ENCODE data around the gene RAD51B. TPM values are rescaled to one million over a fixed set of nuclear protein-coding genes. Genes with fewer than 3 reads are reported as not detected.

RAD51B gene
- total and polyA plus RNA-seq, 2 donors (not counting 1 experiment from before 2014, with no cell fraction given), result 4.6 to 16.3 TPM

- no peaks in the 10 kb centered on the region for H3K36me3 ChIP-seq (ENCODE audit: control insufficient read depth, insufficient read depth, low read length)
- H3K27ac ChIP-seq (ENCODE audit: insufficient read depth, low read length), result peak overlapping the region; percentile 35
- no peak overlapping the region for H3K4me3 ChIP-seq (replicated peaks in 1 of 4; ENCODE audit: control extremely low read depth in 1 of 4, insufficient read depth in 1 of 4, low read depth in 3 of 4, low read length in 4 of 4)
- H3K9ac ChIP-seq (ENCODE audit: insufficient read depth, low read length), result no peak overlapping the region
- H2AFZ ChIP-seq (ENCODE audit: low read length), result no peak overlapping the region
- no peaks in the 10 kb centered on the region for H3K9me3 ChIP-seq (ENCODE audit: control insufficient read depth, insufficient read depth, low read depth, low read length)
- DNase-seq (ENCODE audit: low read depth in 2 of 2), result peak; percentile 67 to 94
- H3K4me1 ChIP-seq (ENCODE audit: control insufficient read depth, extremely low read depth, insufficient read depth, low read length), result peaks cover 47% of the 10 kb centered on the region
- H3K27me3 ChIP-seq (ENCODE audit: control insufficient read depth, insufficient read depth, low read length), result no peaks in the 10 kb centered on the region
- H3K79me2 ChIP-seq (ENCODE audit: control insufficient read depth, insufficient read depth, low read length), result no peaks in the 10 kb centered on the region
- H3K4me2 ChIP-seq (ENCODE audit: extremely low read depth, insufficient read depth, low read length), result no peak overlapping the region
- no peak for TF ChIP-seq EZH2 (IDR thresholded peaks at IDR 0.05; ENCODE audit: low read length, missing control alignments)
- H4K20me1 ChIP-seq (ENCODE audit: control insufficient read depth, extremely low read depth, insufficient read depth, low read length), result no peaks in the 10 kb centered on the region
Observed at GRCh38 chr14:68685419-68686204, 866.0 kb downstream of the RAD51B start.

- TF ChIP-seq CTCF (conservative IDR thresholded peaks at IDR 0.05 in 1 of 2, IDR thresholded peaks at IDR 0.05 in 1 of 2; ENCODE audit: low read depth in 1 of 2, low read length in 2 of 2), result no peak
- TF ChIP-seq EZH2 (IDR thresholded peaks at IDR 0.05; ENCODE audit: low read length, missing control alignments), result no peak
- peak in 1 of 2 donors; percentile 73 for DNase-seq (ENCODE audit: low read depth in 2 of 2)
- no peak overlapping the region for H3K4me3 ChIP-seq (replicated peaks in 1 of 4; ENCODE audit: control extremely low read depth in 1 of 4, insufficient read depth in 1 of 4, low read depth in 3 of 4, low read length in 4 of 4)
- no peak overlapping the region for H3K4me2 ChIP-seq (ENCODE audit: extremely low read depth, insufficient read depth, low read length)
- H3K36me3 ChIP-seq (ENCODE audit: control insufficient read depth, insufficient read depth, low read length), result no peaks in the 10 kb centered on the region
- H2AFZ ChIP-seq (ENCODE audit: low read length), result no peak overlapping the region
- H3K79me2 ChIP-seq (ENCODE audit: control insufficient read depth, insufficient read depth, low read length), result no peaks in the 10 kb centered on the region
- H3K9ac ChIP-seq (ENCODE audit: insufficient read depth, low read length), result no peak overlapping the region
- peak overlapping the region; percentile 4 for H3K27ac ChIP-seq (ENCODE audit: insufficient read depth, low read length)
- peaks cover 45% of the 10 kb centered on the region for H3K4me1 ChIP-seq (ENCODE audit: control insufficient read depth, extremely low read depth, insufficient read depth, low read length)
- H3K27me3 ChIP-seq (ENCODE audit: control insufficient read depth, insufficient read depth, low read length), result no peaks in the 10 kb centered on the region
- H3K9me3 ChIP-seq (ENCODE audit: control insufficient read depth, insufficient read depth, low read depth, low read length), result no peaks in the 10 kb centered on the region
- H4K20me1 ChIP-seq (ENCODE audit: control insufficient read depth, extremely low read depth, insufficient read depth, low read length), result no peaks in the 10 kb centered on the region
Observed at GRCh38 chr14:68686205-68686465, 866.6 kb downstream of the RAD51B start.

- Histone ChIP-seq H3K36me3 (ENCODE audit: control insufficient read depth, insufficient read depth, low read length) (no peaks in the 10 kb centered on the region), H3K79me2 (ENCODE audit: control insufficient read depth, insufficient read depth, low read length) (no peaks in the 10 kb centered on the region), H2AFZ (ENCODE audit: low read length) (no peak overlapping the region), H3K9me3 (ENCODE audit: control insufficient read depth, insufficient read depth, low read depth, low read length) (no peaks in the 10 kb centered on the region), H3K4me2 (ENCODE audit: extremely low read depth, insufficient read depth, low read length) (no peak overlapping the region), H3K27ac (ENCODE audit: insufficient read depth, low read length) (no peak overlapping the region), H3K4me1 (ENCODE audit: control insufficient read depth, extremely low read depth, insufficient read depth, low read length) (peaks cover 45% of the 10 kb centered on the region), H3K4me3 (replicated peaks in 1 of 4; ENCODE audit: control extremely low read depth in 1 of 4, insufficient read depth in 1 of 4, low read depth in 3 of 4, low read length in 4 of 4) (no peak overlapping the region), H4K20me1 (ENCODE audit: control insufficient read depth, extremely low read depth, insufficient read depth, low read length) (no peaks in the 10 kb centered on the region), H3K27me3 (ENCODE audit: control insufficient read depth, insufficient read depth, low read length) (no peaks in the 10 kb centered on the region), H3K9ac (ENCODE audit: insufficient read depth, low read length) (no peak overlapping the region)
- no peak for TF ChIP-seq EZH2 (IDR thresholded peaks at IDR 0.05; ENCODE audit: low read length, missing control alignments)
- no peak for TF ChIP-seq CTCF (conservative IDR thresholded peaks at IDR 0.05 in 1 of 2, IDR thresholded peaks at IDR 0.05 in 1 of 2; ENCODE audit: low read depth in 1 of 2, low read length in 2 of 2)
- no peak for DNase-seq (ENCODE audit: low read depth in 2 of 2)
Observed at GRCh38 chr14:68686724-68687123, 867.1 kb downstream of the RAD51B start.
